OCI-LY3 (cell line): Measurements from ENCODE around the gene BEGAIN.

ENCODE experiments used
- H2AFZ ChIP-seq: fragments of 200-600, 300-600 bp; shearing (Covaris generic); 2 replicates; pipeline ENCODE4 v1.6.0; 2014; ENCODE audit warnings: antibody characterized with exemption, low read depth, low read length
- H3K27ac ChIP-seq: fragments of 200-600, 300-600 bp; sonication (generic); 2 replicates; pipeline ENCODE4 v1.5.1; 2014; ENCODE audit warnings: mild to moderate bottlenecking, low read length, moderate library complexity, mixed read lengths
- H3K27me3 ChIP-seq: fragments of 200-600, 300-600 bp; sonication (generic); 2 replicates; pipeline ENCODE4 v1.6.1; 2014; ENCODE audit warnings: low read depth, low read length, mixed read lengths
- H3K36me3 ChIP-seq: fragments of 200-600, 300-600 bp; sonication (generic); replicated peaks from 2 replicates; pipeline ENCODE3; 2014; ENCODE audit warnings: low read depth, low read length, mixed read lengths
- H3K4me1 ChIP-seq: fragments of 300-600, 200-600 bp; sonication (generic); 2 replicates; pipeline ENCODE4 v1.6.1; 2014; ENCODE audit warnings: low read length, mixed read lengths
- H3K4me2 ChIP-seq: fragments of 200-600, 300-600 bp; sonication (generic); 2 replicates; pipeline ENCODE4 v1.6.1; 2014; ENCODE audit warnings: low read length, mixed read lengths
- H3K4me3 ChIP-seq: fragments of 300-600, 200-600 bp; sonication (generic); 2 replicates; pipeline ENCODE4 v1.5.1; 2014; ENCODE audit warnings: antibody characterized with exemption, mild to moderate bottlenecking, low read length, moderate library complexity
- H3K79me2 ChIP-seq: fragments of 300-600, 200-600 bp; shearing (Covaris generic); 2 replicates; pipeline ENCODE4 v1.6.1; 2014; ENCODE audit warnings: mild to moderate bottlenecking, low read length, mixed read lengths
- H3K9ac ChIP-seq: fragments of 300-600, 200-600 bp; shearing (Covaris generic); 2 replicates; pipeline ENCODE4 v1.6.0; 2014; ENCODE audit warnings: mild to moderate bottlenecking, low read length, moderate library complexity
- H3K9me3 ChIP-seq: fragments of 200-600, 300-600 bp; shearing (Covaris generic); 2 replicates; pipeline ENCODE4 v1.6.1; 2014; ENCODE audit warnings: low read length, mixed read lengths; ENCODE audit not compliant: insufficient read depth
- H4K20me1 ChIP-seq: fragments of 200-600, 300-600 bp; sonication (generic); 2 replicates; pipeline ENCODE4 v1.6.1; 2016; ENCODE audit warnings: low read length, mixed read lengths; ENCODE audit not compliant: insufficient read depth
- CTCF ChIP-seq: fragments of 200-600, 300-600 bp; sonication (generic); IDR thresholded peaks from 2 replicates; pipeline ENCODE4 v1.5.1; 2014; ENCODE audit warnings: antibody characterized with exemption, low read length, low read depth
- EZH2phosphoT487 ChIP-seq: fragments of 200-600 bp; shearing (Covaris generic); IDR thresholded peaks from 2 replicates; pipeline ENCODE4 v1.6.1; 2018; ENCODE audit warnings: antibody characterized with exemption, mixed run types, low read depth

Gene BEGAIN

GRCh38 chr14:100621806-100622205, 34.6 kb upstream of the BEGAIN start:
- H3K27ac ChIP-seq: no peak overlapping the region
- H3K4me3 ChIP-seq: no peak overlapping the region
- TF ChIP-seq EZH2phosphoT487: no peak
- no peak for TF ChIP-seq CTCF
- H3K9ac ChIP-seq: no peak overlapping the region
- no peaks in the 10 kb centered on the region for H3K9me3 ChIP-seq
- 0 out of 2 replicates have a peak, but pooled peaks cover 13% of the 10 kb centered on the region for H3K27me3 ChIP-seq
- no peak overlapping the region for H3K4me2 ChIP-seq
- H2AFZ ChIP-seq: no peak overlapping the region
- H4K20me1 ChIP-seq: no peaks in the 10 kb centered on the region; the same call in 1 of the 2 replicates
- H3K36me3 ChIP-seq: no peaks in the 10 kb centered on the region
- peaks cover 22% of the 10 kb centered on the region for H3K4me1 ChIP-seq
- H3K79me2 ChIP-seq: no peaks in the 10 kb centered on the region

- no peak overlapping the region for H3K4me2 ChIP-seq
- peaks cover 22% of the 10 kb centered on the region for H3K4me1 ChIP-seq
- H3K4me3 ChIP-seq: no peak overlapping the region
- H3K36me3 ChIP-seq: no peaks in the 10 kb centered on the region
- H3K9ac ChIP-seq: no peak overlapping the region
- no peaks in the 10 kb centered on the region; the same call in 1 of the 2 replicates for H4K20me1 ChIP-seq
- H2AFZ ChIP-seq: no peak overlapping the region
- H3K9me3 ChIP-seq: no peaks in the 10 kb centered on the region
- H3K79me2 ChIP-seq: no peaks in the 10 kb centered on the region
- no peak overlapping the region for H3K27ac ChIP-seq
- 0 out of 2 replicates have a peak, but pooled peaks cover 8% of the 10 kb centered on the region for H3K27me3 ChIP-seq
- no peak for TF ChIP-seq CTCF
- TF ChIP-seq EZH2phosphoT487: no peak
Observed at GRCh38 chr14:100620255-100621100, 33.3 kb upstream of the BEGAIN start.

- Histone ChIP-seq H3K4me1 (peaks cover 22% of the 10 kb centered on the region), H3K79me2 (no peaks in the 10 kb centered on the region), H2AFZ (no peak overlapping the region), H3K9ac (no peak overlapping the region), H3K27me3 (0 out of 2 replicates have a peak, but pooled peaks cover 7% of the 10 kb centered on the region), H3K4me3 (no peak overlapping the region), H3K9me3 (no peaks in the 10 kb centered on the region), H4K20me1 (no peaks in the 10 kb centered on the region; the same call in 1 of the 2 replicates), H3K27ac (no peak overlapping the region), H3K36me3 (no peaks in the 10 kb centered on the region), H3K4me2 (no peak overlapping the region)
- TF ChIP-seq CTCF (no peak), EZH2phosphoT487 (no peak)
Observed at GRCh38 chr14:100619396-100620254, 32.4 kb upstream of the BEGAIN start.
